DMS153 treated with DMSO at 0.1 percent for 48 hours (cell line): ENCODE data around the gene APOA4.
"Not testable (repeated sequence)": the region's sequence is repeated elsewhere in the genome, so short reads cannot be mapped to it uniquely, and the experiment has no call there.

Experiments used
- DNase-seq: peaks from one replicate; lab custom pipeline; 2025; ENCODE audit not compliant: unreplicated experiment; lab: John Stamatoyannopoulos, UW

The APOA4 gene

DNA sequence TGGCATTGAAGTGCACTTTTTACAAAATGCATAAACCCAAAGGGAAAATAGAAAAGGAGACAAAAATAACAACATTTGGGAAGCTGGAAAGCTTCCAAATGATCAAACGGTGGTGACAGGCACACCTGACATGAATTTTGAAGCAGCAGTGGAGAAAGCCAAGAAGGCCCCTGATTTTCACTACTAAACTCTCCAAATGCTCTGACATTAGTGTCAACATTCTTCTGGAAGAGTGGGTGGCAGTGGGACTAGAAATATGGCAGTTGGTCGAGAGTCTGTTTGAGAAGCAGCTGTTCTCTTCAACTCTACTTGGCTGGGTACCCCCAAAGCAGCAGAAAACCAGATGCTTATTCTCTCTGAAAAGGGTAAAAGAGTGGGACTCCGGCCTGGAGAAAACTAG lies 19.1 kb downstream of the APOA4 start:
- no peak for DNase-seq

- DNase-seq: not testable (repeated sequence)
Observed at GRCh38 chr11:116801662-116802061, 21.4 kb downstream of the APOA4 start.

DNA sequence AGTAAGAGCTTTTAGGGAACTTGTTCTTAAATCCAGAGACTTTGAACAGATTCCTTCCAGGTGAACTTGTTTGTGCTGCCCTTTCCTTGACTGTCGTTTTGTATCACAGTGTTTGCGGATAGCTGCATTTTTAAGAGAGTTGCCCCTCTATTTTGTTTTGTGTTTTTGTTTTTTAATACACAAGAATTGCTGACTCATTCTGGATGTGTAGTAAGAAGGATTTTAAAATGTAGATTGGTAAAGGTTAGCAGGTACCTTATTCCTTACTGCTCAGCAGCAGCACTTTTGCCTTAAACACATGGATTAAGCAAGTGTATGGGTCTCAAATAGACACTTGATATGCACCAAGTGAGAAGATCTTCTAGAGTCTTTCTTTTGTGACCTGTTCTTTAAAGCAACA lies 22.5 kb downstream of the APOA4 start:
- no peak for DNase-seq

- DNase-seq: no peak
Observed at GRCh38 chr11:116798368-116798767, 24.7 kb downstream of the APOA4 start.

GRCh38 chr11:116797816-116798215 lies 25.3 kb downstream of the APOA4 start:
- no peak for DNase-seq

DNA sequence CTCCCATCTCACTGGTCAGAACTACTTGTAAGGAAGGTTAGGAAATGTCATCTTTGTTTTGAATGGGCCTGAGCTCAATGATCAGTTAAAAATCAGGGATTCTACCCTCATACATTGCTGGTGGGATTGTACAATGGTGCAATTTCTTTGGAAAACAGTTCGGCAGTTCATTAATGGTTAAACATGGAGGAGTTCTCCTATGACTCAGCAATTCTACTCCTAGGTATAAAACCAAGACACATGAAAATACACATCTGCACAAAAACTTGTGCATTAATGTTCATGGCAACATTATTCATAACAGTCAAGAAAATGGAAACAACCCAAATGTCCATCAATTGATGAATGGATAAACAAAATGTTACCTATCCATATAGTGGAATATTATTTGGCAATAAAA lies 26.6 kb downstream of the APOA4 start:
- no peak for DNase-seq

- DNase-seq: no peak
Observed at GRCh38 chr11:116794851-116795250, 28.3 kb downstream of the APOA4 start.

DNA sequence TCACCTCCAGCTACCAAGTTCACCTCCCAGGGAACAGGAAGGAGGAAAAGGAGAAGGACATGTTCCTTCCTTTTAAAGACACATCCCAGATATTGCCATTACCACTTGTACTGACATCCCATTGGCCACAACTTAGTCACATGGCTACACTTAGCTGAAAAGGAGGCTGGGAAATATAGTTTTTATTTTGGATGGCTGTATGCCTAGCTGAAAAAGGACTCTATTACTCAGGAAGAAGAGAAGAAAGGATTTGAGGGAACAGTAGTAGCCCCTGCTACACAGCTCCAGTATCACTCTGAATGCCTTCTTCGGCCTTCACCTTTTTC lies 29.4 kb downstream of the APOA4 start:
- no peak for DNase-seq

DNA sequence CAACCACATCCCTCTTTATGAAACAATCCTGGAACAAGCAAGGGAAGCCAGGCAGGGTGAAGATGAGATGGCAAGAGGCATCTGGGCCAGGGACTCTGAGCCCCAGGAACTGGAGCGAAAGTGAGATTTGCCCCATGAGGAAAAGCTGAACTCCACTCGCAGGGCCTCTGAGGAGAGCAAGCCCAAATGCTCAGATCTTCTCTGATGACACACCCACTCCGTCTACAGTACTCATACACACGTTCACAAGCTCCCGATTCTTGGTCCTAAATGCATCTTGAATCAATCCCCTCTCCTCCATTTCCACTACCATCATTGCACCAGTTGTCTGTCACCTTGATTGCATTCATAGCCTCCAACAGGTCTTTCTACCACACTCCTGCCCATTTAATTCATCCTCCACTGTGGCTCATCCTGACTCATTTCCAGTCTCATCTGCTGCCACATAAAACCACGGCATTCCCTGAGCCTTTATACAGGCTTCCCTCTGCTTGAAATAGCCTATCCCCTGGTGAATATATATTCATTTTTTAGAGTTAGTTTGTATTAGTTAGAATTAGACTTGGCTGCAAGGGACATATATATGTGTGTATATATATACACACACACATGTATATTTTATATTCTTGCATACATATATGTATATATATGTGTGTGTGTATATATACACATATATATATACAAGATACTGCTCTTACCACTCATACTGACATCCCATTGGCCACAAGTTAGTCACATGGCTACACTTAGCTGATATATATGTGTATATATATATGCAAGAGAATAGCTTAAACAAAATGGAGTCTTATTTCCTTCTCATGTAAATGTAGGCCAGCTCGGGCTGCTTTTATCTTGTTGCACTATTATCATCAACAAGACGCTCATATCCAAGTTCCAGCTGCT lies 30.0 kb downstream of the APOA4 start:
- no peak for DNase-seq

DNA sequence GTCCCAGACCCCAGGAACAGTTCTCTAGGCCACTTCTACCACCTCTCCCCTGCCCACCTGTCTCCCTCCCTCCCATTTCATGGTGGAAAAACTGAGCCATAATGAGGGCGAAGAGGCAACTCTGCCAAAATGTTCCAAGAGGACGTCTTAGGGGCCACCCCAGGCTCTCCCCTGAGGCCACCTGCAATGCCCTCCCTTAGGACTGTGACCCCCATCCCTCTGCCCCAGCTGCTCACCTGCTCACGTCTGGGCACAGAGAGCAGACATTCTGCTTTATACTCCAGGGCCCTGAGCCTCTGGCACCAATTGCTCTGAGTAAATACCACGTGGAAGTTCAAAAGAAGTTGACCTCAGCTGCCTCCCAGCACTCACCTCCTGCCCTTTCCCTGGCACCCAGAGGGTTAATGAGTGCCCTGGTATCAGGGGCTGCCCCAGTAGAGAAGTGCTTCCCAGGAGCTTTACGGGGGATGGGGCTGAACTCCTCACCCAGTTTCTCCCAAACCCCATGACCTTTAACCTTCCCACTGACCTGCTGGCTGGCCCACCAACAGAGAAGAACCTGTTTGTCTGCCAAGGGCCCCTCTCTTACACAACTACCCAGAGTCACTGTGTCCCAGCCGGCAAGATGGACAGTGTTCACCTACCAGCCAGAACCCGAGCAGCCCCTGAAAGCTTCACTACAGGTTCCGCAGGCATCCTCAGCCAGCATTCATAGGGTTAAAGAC lies 30.8 kb downstream of the APOA4 start:
- no peak for DNase-seq

GRCh38 chr11:116791813-116792143 lies 31.3 kb downstream of the APOA4 start, which contains the start of gene APOA5:
APOA5 (minus strand) TSS chr11:116791879; CDS start chr11:116791860, 19 bp downstream.
- no peak for DNase-seq

DNA sequence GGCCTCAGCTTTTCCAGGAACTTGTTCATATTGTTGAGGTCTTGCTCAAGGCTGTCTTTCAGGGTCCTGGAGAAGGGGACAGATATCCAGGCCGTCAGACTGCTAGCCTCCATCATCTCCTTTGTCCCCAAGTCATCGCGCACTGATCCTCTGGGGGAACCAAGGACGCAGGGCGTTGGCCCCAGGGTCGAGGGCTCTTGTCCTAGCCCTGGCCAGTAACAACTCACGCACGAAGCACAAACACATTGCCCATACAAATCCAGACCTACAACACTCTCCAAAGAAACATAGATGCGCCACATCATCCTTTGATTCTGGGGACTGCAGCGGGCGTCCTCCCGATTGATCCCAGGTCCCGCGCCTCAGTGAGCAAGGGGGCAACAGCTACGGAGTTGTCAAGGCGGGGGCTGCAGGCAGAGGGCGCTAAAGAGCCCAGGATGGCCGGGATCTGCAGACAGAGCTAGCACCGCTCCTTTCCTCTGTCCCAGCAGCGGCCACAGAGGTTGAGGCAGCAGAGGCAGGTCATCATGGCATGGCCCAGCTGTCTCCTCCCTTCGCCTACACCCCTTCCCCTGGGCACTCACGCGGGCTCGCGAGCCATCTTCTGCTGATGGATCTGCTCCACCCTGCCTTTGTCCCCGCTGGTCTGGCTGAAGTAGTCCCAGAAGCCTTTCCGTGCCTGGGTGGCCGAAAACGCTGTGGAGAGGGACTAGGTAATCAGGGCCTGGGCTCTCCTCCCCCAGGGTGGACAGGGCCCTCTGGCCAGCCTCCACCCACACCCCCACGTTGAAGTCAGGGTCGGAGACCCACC lies 31.9 kb downstream of the APOA4 start:
- DNase-seq: peak; percentile 49

DNA sequence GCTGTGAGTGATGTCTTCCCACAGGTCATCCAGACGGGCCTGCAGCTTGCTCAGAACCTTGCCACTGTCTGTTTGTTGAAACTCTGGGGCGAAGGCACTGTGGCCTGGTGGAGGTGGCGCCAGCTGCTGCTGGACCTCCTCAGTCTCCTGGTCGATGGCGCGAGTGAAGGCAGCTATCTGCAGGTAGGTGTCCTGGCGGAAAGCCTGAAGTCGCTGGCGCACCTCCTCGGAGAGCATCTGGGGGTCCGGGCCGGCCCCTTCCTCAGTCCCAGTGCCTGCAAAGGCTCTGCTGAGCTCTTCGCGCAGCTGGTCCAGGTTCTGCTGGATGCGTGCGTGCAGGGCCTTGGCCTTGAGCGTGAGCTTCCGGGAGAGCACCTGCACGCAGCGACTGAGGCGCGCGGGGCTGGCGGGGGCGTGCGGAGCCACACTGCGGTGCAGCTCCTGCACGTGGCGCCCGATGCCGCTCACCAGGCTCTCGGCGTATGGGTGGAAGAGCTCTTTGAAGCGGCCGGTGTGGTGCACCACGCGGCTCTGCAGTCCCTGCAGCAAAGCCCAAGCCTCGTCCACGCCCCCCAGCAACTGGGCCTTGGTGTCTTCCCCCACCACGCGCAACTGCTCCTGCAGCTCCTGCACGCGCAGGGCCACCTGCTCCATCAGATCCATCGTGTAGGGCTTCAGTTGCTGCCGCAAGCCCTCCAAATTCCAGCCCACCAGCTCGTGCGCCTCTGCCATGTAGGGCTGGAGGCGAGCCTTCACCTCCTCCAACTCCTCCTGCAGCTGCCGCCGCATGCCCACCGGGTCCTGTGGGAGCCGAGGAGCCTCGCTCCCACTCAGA lies 32.7 kb downstream of the APOA4 start:
- DNase-seq: no peak

DNA sequence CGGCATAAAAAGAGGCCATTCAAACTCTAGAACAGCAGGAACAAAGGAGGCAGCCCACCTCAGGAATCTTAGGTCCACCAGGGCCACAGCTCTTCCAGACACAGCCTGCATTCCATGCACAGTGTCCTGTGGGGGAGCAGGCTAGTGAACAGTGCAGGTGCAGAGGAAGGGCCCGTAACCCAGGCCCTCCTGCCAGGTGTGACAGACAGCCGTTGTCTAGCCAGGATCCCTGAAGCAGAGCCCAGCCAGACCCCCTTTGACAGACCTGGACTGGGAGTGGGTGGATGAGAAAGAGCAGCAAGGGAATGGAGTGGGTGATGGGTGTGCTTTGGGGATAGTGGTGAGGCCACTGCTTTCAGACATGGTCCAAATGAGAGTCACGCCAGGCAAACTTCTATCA lies 34.1 kb downstream of the APOA4 start:
- DNase-seq: no peak

DNA sequence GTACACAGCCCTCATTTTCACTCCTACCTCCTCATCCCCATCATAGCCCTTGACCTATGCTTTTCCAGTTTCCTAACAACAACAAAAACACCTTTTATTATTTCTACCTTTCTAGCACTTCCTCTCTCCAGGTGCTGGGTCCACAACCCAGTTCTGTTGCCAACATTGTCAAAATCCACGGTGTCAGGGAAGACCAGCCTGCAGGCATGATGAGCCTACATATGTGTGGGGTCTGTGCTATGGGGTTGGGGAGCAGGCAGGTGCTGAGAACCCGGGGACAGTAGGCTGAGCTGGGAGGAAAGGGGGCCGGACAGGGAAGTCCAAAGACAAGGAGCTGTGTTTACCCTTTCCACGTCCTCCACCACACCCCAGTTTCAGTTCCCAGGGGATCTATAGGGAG lies 34.6 kb downstream of the APOA4 start:
- DNase-seq: no peak

- DNase-seq: peak; percentile 53
Observed at GRCh38 chr11:116787786-116788486, 35.2 kb downstream of the APOA4 start, which contains the start of gene ZPR1. ZPR1 (minus strand) TSS chr11:116788023; CDS start chr11:116787990, 33 bp downstream.

GRCh38 chr11:116787436-116787785 lies 35.7 kb downstream of the APOA4 start:
- no peak for DNase-seq

GRCh38 chr11:116786966-116787365 lies 36.1 kb downstream of the APOA4 start:
- DNase-seq: no peak

DNA sequence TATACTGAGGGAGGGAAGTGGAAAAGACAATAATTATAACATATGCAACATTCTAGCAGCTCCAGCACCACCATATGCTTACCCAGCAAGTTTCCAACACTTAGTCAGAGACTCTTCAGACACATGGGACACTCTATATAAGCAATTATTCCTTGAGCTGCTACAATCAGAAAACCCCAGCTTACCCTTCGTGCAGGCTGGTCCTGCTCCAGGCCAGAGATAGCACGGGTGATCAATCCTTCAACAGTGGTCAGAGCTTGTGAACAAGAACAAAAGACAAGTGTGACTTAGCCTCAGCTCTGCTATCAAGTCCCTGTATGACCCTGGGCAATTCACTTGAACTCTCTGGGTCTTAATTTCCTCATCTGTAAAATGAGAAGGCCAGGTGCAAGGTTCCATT lies 36.8 kb downstream of the APOA4 start:
- DNase-seq: no peak

DNA sequence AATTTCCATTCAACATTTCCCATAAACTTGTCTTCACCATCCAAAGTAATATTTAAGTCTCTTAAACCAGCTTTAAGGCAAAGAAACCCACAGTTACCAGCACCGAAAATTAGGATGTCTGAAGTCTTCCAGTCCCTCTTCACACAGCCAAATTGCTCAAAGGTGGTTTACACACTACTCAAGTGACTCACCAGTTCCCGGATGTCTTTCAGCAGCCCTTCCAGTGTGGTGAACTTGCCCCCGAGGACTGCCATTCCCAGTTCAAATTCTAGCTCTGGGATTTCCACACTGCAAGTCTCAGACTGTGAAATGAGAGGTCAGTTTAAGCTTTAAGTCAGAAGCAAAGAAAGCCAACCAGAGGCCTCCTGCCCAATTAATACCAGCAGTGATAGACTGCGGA lies 40.4 kb downstream of the APOA4 start:
- DNase-seq: no peak
